HG03575 (cell line): Measurements from ENCODE around the gene GPR155.
A peak's percentile ranks its signal among the peaks of the same experiment; 100 is the strongest.
"Not testable (repeated sequence)": the region's sequence is repeated elsewhere in the genome, so short reads cannot be mapped to it uniquely, and the experiment has no call there.

Experiments used
- ATAC-seq: cut with Tn5 transposase; IDR thresholded peaks from one replicate; pipeline ENCODE4 v1.9.1; 2021; ENCODE audit not compliant: unreplicated experiment, insufficient number of reproducible peaks, low FRiP score; ENCODE audit errors: extremely low read depth

Gene GPR155

DNA sequence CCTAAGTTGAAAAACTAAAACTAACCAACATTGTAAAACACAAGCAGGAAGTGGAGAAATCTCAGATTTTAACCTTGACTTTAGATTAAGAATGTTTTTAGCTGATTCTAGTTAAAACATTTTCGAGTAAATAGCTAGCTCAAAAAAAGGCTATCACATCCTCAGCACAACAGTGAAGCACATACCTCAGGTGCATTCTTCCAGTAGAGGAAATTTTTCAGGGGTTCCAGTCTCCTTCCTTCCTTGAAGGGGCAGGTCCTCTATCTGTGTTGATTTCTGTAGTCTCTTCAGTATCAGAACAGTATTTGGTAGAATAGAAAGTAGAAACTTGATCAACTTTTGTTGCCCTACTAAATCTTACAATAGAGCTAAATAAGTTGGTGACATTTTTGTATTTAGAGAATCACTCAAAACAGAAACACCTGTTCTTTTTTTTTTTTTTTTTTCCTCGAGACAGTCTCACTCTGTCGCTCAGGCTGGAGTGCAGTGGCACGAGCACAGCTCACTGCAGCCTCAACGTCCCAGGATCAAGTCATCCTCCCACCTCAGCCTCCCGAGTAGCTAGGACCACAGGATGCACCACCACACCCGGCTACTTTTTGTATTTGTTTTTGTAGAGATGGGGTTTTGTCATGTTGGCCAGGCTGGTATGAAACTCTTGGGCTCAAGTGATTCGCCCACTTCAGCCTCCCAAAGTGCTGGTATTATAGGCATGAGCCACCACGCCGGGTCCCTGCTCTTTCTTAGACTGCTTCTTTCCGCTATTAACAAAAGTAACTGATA is 6.9 kb upstream of the GPR155 start:
- ATAC-seq: peak; percentile 16

DNA sequence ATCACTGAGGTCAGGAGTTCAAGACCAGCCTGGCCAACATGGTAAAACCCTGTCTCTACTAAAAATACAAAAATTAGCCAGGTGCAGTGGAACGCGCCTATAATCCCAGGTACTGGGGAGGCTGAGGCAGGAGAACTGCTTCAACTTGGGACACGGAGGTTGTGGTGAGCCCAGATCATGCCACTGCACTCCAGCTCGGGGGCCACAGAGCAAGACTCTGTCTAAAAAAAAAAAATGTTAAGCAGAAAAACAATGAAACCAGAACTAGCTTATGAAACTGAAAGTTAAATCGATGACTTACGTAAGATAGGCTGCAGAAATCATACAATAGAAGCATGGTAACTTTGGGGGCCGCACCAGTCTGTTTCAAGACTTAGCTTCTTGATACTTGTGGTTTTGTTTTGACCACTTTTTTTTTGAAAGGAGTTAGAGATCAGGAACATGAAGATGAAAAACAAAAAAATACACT is 6.2 kb upstream of the GPR155 start:
- ATAC-seq: peak; percentile 88

DNA sequence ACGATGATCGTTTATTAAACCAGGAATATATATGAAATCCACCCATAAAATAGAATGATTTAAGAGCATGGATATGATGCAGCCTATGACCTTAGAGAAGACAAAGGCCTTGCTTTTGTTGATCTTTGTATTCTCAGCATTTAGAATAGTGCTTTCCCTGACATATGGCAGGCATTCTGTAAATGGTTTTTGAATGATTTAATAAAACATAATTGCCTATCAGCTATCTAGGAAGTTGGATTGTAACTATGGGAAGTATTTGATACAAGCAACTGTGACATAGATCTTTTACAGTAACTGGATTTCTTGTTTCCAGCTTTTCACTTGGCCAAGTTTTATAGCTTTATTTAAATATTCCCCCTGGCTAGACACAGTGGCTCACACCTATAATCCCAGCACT is 5.1 kb upstream of the GPR155 start:
- no peak for ATAC-seq

DNA sequence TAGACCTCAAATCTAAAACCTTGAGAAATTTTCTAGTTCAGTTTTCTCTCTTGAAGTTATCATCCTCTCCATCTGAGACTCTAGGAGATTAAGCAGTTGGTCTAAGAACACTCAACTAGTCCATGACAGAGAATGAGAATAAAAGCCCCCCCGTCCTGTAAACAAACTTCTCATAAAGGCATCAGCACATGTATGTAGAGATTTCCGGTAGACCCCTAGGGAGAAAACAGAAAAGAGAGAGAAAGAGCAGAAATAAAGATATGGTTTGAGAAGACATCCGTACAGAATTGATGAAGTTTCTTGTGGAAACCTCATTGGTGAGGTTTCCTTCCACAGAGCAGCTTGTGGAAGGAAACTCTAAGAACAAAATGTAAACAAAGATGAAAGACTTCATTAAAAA is 3.2 kb upstream of the GPR155 start:
- ATAC-seq: no peak

DNA sequence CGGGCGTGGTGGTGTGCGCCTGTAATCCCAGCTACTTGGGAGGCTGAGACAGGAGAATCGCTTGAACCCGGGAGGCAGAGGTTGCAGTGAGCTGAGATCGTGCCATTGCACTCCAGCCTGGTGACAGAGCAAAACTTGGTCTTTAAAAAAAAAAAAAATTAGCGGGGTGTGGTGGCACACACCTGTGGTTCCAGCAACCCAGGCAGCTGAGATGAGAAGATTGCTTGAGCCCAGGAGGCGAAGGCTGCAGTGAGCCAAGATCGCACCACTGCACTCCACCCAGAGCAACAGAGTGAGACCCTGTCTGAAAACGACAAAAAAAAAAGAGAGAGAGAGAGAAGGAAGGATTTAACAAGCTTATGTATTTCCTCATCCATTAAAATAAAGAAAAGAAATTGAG is 2.7 kb upstream of the GPR155 start:
- ATAC-seq: not testable (repeated sequence)

DNA sequence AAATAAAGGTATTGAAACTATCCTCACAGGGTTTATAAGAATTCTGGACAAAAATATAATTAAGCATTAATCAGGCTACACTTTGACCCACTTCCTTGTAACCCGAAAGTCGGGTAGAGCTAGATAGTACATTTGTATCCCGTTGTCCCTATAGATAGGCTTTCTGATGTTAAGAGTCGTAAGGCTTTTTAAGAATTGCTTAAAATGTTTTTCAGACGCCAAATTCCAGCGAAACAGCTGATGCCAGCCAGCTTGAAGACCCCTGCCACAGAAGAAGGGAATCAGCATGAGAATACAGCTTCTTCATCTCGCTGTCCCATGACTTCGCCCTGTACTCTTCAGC is 962 bp upstream of the GPR155 start:
- ATAC-seq: no peak

DNA sequence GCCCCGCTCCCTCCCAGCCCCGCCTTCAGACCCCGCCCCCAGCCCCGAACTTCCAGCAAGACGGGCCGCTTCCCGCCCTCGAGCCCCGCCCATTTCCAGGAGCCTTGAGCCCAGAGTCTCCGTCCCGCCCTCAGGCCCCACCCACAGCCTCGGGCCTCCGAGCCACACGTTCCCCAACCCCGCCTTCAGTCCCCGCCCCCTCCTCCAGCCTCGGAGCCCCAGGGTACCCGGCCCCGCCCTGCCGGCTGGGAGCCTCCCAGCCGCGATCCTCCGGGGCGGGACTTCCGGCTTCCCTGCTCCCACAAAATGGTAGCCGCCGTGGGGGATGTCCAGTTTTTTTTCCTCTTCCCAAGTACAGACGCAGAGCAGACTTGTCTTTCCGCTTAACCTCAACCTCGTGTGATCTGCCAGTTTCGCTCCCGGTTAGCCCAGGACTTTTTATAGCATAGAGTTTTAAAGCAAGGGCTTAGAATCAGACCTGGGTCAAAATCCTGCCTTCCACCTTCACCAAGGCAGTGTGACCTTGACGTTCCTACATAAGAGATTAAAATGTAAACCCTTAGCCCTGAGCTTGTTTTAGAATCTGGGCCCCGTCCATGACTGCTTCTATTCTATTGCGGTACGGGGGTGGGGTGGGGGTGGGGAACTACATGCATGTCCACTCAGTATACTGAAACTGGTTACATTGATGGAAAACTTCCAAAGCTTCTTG is 435 bp upstream of the GPR155 start:
- no peak for ATAC-seq

DNA sequence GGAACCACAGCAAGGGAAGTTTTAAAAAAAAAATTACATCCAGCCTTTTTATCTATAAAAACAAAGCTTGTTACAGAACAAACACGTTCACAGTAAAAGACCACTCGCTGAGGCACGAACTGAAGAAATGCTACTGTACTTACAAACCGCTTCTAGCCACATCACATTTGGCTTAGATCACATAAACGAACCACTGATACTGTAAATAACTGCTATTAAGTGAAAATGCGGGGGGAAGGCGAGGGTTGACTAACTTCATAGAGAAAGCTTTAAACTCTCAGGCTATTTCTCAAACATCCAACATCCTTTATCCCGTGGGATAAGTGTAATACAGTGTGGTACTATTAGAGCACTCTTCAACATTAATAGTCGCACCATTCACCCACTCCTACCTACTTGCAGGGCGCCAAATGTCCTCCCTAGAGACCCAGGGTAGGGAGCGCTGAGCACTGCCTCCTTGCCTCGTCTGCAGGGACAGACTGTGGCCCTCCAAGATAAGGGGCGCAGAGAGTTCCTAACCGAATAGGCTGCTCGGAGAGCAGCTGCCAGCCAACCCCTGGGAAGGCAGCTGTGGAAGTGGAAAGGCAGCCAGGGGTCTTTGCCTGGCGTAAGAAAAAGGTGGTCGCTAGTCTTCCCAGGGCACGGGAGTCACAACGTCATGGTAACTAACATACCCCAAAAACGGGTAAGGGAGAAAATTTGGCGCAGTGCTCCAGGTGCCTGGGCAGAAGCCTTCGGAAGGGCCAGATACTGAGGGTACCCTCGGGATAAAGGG is 854 bp downstream of the GPR155 start:
- no peak for ATAC-seq

DNA sequence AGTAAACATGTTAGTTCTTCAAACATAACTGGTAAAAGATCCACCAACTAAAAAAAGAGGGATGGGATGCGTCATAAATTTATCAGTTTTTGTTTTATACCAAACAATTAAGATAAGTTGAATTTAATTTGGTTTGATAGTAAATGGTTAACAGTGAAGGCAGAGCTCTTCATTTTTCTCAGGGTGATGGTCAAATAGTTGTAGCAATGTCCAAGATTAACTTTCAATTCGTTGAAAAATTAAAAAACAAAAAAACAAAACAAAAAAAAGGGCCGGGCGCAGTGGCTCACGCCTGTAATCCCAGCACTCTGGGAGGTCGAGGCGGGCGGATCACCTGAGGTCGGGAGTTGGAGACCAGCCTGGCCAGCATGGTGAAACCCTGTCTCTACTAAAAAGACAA is 1.8 kb downstream of the GPR155 start:
- ATAC-seq: not testable (repeated sequence)

DNA sequence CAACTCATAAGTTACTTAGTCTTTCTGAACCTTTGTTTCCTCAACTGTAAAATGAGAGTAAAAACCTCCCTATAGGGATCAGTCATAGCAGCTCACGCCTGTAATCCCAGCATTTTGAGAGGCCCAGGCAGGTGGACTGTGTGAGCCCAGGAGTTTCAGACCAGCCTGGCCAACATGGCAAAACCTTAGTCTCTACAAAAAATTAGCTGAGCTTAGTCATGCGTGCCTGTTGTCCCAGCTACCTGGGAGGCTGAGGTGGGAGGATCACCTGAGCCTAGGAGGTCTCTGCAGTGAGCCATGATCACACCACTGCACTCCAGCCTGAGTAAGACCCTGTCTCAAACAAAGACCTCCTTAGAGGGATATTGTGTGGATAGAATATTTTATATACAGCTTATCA is 2.3 kb downstream of the GPR155 start:
- ATAC-seq: no peak

DNA sequence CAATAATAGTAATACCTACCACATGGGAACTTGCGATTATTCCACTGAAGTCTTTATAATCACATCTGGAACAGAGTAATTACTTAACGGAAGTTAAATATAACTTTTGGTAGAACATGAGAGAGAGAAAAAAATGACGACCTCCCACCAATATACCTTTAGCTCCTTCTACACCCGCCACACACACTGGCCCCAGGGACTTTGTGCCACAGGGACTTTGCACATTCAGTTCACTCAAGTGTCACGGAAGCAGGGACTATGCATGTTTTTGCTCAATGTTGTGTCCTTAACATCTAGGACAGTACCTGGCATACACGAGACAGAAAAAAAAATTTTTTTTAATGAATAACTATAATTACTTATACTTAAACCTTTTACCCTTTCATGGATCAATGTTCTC is 4.0 kb downstream of the GPR155 start:
- ATAC-seq: no peak

DNA sequence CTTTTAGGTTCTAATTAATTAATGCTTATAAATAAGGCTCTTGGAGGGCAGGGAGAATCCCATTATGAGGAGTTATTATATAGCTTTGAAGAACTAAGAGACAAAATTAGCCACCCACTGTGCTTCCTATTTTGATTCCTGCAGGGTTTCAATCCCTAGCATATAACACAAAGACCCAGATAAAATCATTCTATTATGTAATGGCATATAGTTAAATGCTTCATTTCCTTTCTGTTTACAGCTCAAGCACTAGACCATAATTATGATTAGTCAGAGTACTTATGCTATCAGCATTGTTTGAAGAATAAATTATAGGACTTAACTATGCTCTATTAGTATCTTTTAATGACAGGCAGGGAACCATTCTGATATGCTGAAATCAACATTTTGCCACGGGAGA is 9.1 kb downstream of the GPR155 start:
- ATAC-seq: no peak

DNA sequence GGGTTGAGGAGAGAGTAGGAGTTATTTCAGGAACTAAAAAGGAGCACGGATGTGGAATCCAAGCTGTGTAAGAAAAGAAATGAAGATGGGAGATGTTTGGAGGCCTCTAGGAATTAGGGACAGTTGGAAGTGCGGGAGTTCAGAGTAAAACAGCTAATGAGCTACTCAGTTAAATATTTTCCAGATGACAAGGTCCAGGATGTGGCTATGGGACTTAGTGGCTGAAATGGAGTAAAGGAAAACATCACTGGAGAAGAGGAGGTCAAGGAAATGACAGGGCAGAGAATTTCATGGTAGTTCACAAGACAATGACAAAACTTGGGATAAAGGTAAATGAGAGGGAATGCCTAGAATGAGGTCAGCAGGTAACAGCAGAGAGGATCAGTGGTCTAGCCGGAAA is 13.0 kb downstream of the GPR155 start:
- ATAC-seq: no peak

DNA sequence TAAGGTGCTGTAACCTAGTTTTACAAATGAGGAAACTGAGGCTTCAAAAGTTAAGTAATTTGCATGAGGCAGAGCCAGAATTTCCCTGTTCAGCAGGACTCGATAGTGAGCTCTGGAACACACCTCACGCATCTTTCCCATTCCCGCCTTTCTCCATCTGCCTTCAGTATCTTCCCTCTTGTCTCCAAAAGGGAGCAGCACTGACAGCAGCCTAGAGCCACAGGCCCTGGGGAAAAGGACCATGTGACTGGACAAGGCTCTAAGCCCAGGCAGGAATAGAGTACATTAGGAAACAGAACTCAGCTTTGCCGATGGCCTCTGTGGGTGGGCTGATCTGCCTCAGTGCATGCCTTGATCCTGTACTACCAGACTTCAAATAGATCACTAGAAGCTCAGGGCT is 21.5 kb downstream of the GPR155 start:
- no peak for ATAC-seq

DNA sequence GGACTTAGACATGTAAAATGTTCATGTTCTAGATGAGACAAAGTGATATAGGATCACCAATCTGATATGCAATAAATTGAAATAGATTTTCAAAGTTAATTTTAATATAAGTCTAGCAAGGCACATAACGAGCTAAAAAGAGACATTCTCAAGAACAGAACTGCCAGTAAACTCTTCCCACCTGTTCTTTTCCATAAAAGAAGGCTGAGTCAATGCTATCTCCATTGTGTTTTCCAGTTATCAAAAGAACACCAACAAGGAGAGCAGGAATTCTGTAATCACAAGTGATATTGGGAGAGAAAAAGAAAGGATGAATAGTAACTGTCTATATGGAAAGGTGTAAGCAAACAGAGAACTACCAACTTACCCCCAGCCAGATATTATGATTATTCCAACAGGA is 25.6 kb downstream of the GPR155 start:
- ATAC-seq: no peak

DNA sequence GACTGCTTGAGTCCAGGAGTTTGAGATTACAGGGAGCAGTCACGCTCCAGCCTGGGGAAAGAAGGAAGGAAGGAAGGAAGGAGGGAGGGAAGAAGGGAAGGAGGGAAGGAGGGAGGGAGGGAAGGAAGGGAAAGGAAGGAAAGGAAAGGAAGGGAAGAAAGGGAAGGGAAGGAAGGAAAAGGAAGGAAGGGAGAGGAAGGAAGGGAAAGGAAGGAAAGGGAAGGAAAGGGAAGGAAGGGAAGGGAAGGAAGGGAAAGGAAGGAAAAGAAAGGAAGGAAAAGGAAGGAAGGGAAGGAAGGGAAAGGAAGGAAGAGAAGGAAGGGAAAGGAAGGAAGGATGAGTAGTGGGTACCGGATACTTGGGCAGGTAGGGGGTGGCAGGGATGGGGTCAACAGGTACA is 32.3 kb downstream of the GPR155 start:
- no peak for ATAC-seq

DNA sequence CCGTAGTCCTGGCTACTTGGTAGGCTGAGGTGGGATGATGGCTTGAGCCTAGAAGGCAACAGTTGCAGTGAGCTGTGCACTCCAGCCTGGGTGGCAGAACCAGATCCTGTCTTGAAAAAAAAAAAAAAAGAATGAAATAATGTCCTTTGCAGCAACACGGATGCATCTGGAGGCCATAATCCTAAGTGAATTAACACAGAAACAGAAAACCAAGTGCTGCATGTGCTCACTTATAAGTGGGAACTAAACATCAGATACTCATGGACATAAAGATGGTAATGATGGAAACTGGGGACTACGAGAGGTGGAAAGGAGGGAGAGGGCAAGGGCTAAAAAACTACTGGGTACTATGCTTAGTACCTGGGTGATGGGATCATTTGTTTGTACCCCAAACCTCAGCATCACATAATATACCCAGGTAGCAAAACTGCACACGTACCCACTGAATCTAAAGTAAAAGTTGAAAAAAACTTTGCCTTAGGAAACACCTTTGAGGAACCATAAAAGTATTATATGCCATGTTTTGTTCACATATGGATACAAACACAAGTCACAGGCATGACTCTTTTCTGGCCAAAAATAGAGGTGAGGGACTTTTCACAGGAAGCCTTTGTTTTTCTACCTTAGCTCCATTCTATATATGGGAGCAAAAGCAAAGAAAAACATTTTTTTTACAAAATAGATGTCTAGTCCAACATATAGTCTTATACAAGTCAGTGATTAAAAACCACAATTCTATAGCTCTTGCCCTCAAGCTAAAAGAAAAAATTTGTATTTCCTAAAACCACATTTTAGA is 36.6 kb downstream of the GPR155 start:
- no peak for ATAC-seq

DNA sequence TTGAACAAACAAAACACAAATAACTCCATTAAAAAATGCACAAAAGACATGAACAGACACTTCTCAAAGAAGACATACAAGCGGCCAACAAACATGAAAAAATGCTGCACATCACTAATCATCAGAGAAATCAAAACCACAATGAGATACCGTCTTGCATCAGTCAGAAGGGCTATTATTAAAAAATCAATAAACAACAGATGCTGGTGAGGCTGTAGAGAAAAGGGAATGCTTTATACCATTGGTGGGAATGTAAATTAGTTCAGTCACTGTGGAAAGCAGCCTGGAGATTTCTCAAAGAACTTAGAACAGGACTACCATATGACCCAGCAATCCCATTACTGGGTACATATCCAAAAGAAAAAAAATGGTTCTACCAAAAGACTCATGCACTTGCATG is 37.8 kb downstream of the GPR155 start:
- no peak for ATAC-seq

DNA sequence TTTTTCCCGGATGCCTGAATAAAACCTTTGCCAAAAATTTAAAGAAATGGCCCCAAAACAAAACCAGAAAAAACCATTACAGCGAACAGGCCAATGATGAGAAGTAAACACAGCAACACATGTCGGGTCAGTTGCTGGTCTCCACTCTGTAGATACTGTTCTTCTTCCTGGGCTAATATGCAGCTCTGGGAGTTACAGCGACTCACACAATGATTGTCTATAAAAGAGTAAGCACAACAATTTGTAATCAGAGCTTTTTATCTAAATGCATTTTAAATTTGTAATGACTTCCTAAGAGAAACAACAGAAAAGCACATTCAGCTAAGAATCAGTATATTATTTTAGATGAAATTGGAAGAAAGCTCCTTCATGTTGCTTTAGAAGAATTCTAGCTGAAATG is 40.3 kb downstream of the GPR155 start:
- ATAC-seq: no peak
